Gastrocnemius medialis (tissue), 4 donors: ENCODE data around the gene SMOC1.

Source experiments
- CTCF ChIP-seq, 5 experiments: fragments of 450-650 bp in 3 of 5; fragments of 200-600 bp in 2 of 5; sonication (generic) in 2 of 5; IDR thresholded peaks in 4 of 5; conservative IDR thresholded peaks in 1 of 5; 1 replicate in 4 of 5; 2 replicates in 1 of 5; pipeline ENCODE4 v1.5.1; 2016 to 2019; ENCODE audit warnings: antibody characterized with exemption in 5 of 5, mild to moderate bottlenecking in 3 of 5, moderate library complexity in 3 of 5
- POLR2A ChIP-seq, 2 donors: fragments of 450-650 bp; IDR thresholded peaks; one replicate each; pipeline ENCODE4 v1.6.1; 2017; ENCODE audit warnings: antibody characterized with exemption in 2 of 2, mild to moderate bottlenecking in 2 of 2, moderate library complexity in 2 of 2

- TF ChIP-seq CTCF (IDR thresholded peaks at IDR 0.05 in 4 of 5, conservative IDR thresholded peaks at IDR 0.05 in 1 of 5) (no peak), POLR2A (IDR thresholded peaks at IDR 0.05) (no peak)
These were observed 123.6 kb downstream of the SMOC1 start for GRCh38 chr14:70002589-70003346.
